ENCODE data around the gene LTN1. TPM values are rescaled to one million over a fixed set of nuclear protein-coding genes. Genes with fewer than 3 reads are reported as not detected.

Gene LTN1
- total RNA-seq, 2 donors from 2014 or later: 15.2 to 20.0 TPM

- Histone ChIP-seq H3K27ac (no peak overlapping the region), H3K4me3 (no peak overlapping the region), H3K9me3 (no peaks in the 10 kb centered on the region), H3K36me3 (replicated peaks in 1 of 2; ENCODE audit: insufficient read depth in 1 of 2, low read depth in 2 of 2) (peaks cover 0 to 2% of the 10 kb centered on the region in 2 donors), H3K4me1 (peaks cover 4% of the 10 kb centered on the region), H3K27me3 (no peaks in the 10 kb centered on the region)
- 73 to 74% methylated on average over 3 of the region's 3 CpGs for WGBS, 2 donors
- intact Hi-C loops (cut with DNase I): no loop called here
- ATAC-seq (no peak), DNase-seq (no peak)
- TF ChIP-seq POLR2A (IDR thresholded peaks at IDR 0.05): no peak
- TF ChIP-seq CTCF (IDR thresholded peaks at IDR 0.05): no peak
These were observed 63.9 kb downstream of the LTN1 start for GRCh38 chr21:28928578-28929420.

- H3K9me3 ChIP-seq: no peaks in the 10 kb centered on the region
- H3K36me3 ChIP-seq (replicated peaks in 1 of 2; ENCODE audit: insufficient read depth in 1 of 2, low read depth in 2 of 2): peaks cover 0 to 2% of the 10 kb centered on the region in 2 donors
- H3K4me1 ChIP-seq: peaks cover under 1% of the 10 kb centered on the region
- DNase-seq (no peak), ATAC-seq (no peak)
- H3K27ac ChIP-seq: no peak overlapping the region
- WGBS, 2 donors: 83 to 100% methylated on average over 1 of the region's 1 CpG
- TF ChIP-seq CTCF (IDR thresholded peaks at IDR 0.05) (no peak), POLR2A (IDR thresholded peaks at IDR 0.05) (no peak)
- no peaks in the 10 kb centered on the region for H3K27me3 ChIP-seq
- H3K4me3 ChIP-seq: no peak overlapping the region
- intact Hi-C loops (cut with DNase I): no loop called here
These were observed 65.5 kb downstream of the LTN1 start for GRCh38 chr21:28927130-28927529.

GRCh38 chr21:28923439-28923975, 69.2 kb downstream of the LTN1 start:
- Histone ChIP-seq H3K36me3 (replicated peaks in 1 of 2; ENCODE audit: insufficient read depth in 1 of 2, low read depth in 2 of 2) (no peaks in the 10 kb centered on the region), H3K4me3 (no peak overlapping the region), H3K27ac (no peak overlapping the region), H3K27me3 (no peaks in the 10 kb centered on the region), H3K4me1 (no peaks in the 10 kb centered on the region), H3K9me3 (no peaks in the 10 kb centered on the region)
- DNase-seq (no peak), ATAC-seq (no peak)
- TF ChIP-seq POLR2A (IDR thresholded peaks at IDR 0.05) (no peak), CTCF (IDR thresholded peaks at IDR 0.05) (no peak)
- intact Hi-C loops (cut with DNase I): no loop called here

- Histone ChIP-seq H3K27me3 (no peaks in the 10 kb centered on the region), H3K4me3 (no peak overlapping the region), H3K27ac (no peak overlapping the region), H3K36me3 (replicated peaks in 1 of 2; ENCODE audit: insufficient read depth in 1 of 2, low read depth in 2 of 2) (no peaks in the 10 kb centered on the region), H3K9me3 (no peaks in the 10 kb centered on the region), H3K4me1 (no peaks in the 10 kb centered on the region)
- TF ChIP-seq CTCF (IDR thresholded peaks at IDR 0.05): no peak
- no peak for TF ChIP-seq POLR2A (IDR thresholded peaks at IDR 0.05)
- DNase-seq: no peak
- 93 to 95% methylated on average over 7 of the region's 7 CpGs for WGBS, 2 donors
- intact Hi-C loops (cut with DNase I): no loop called here
- no peak for ATAC-seq
These were observed 70.3 kb downstream of the LTN1 start for GRCh38 chr21:28922368-28922767.

All from body of pancreas (tissue), 4 donors.